GM18867 (cell line): ENCODE results near the gene ADAMTSL1.
"Not testable (repeated sequence)": the region's sequence is repeated elsewhere in the genome, so short reads cannot be mapped to it uniquely, and the experiment has no call there.

Experiments used
- ATAC-seq: cut with Tn5 transposase; IDR thresholded peaks from one replicate; pipeline ENCODE4 v1.9.1; 2021; ENCODE audit warnings: mild to moderate bottlenecking, moderate library complexity; ENCODE audit not compliant: unreplicated experiment

ADAMTSL1 gene

GRCh38 chr9:18920141-18921084 lies 446.5 kb downstream of the ADAMTSL1 start:
- no peak for ATAC-seq

DNA sequence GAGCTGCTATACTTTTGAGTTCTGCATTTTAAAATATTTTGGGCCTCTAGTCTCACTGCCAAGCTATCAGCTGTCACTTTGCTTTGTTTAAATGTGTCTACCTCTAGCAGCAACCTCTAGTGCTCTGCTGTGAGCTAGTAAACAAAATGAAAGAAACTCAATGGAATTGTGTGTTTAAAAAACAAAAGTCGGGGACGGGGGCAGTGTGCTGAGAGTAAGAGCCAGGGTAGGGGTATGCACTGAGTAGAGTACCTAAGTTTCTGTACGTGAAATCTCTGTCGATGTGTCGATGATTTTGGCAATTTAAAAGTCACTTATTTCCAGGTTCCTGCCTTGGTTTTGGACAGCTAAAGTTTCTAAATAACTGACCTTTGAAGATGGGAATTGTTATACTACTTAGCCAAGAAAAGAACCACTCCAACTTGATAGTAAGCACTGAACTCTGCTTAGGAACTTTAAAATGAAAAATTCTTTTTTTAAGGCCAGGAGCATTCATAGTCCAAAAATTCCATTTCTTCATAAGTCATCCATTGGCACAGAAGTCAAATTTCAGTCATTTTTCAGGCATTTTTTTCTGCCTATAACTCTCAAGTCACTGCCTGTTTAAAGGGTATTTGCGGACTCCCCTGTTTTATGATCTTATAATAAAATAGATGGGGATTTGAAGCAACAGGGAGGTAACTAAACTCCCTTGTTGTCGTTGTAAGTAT lies 447.6 kb downstream of the ADAMTSL1 start:
- ATAC-seq = no peak

DNA sequence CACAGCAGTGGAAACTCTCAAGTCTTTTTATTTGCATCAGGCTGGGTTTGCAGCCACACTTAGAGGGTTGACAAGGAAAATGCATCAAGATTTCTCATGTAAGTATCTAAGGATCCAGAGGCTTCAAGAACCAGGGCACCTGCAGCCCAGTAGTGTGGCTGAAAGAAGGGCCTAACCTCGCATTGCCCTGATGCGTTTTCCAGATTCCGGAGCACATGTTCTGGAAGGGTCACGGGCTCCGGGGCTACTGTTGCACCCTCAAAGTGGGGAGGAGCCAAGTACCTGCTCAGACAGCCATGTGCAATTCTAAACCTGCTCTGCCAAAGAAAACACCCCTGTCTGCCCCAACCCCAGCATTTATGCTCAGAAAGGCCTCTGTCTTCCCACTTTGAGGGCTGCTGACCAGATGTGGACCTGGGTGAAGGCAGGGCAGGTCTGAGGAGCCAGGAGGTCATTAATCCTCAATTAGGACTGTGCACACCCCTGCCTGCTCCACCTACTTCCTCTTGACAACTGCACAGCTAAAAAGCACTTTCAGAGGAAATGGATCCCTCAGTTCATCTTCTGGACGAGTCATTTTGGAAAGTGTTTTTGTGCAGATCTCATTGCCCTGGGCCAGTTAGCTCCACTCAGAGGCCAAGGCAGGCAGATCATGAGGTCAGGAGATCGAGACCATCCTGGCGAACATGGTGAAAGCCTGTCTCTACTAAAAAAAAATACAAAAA lies 448.4 kb downstream of the ADAMTSL1 start:
- no peak for ATAC-seq

- no peak for ATAC-seq
These were observed 449.2 kb downstream of the ADAMTSL1 start for GRCh38 chr9:18923167-18923566.

DNA sequence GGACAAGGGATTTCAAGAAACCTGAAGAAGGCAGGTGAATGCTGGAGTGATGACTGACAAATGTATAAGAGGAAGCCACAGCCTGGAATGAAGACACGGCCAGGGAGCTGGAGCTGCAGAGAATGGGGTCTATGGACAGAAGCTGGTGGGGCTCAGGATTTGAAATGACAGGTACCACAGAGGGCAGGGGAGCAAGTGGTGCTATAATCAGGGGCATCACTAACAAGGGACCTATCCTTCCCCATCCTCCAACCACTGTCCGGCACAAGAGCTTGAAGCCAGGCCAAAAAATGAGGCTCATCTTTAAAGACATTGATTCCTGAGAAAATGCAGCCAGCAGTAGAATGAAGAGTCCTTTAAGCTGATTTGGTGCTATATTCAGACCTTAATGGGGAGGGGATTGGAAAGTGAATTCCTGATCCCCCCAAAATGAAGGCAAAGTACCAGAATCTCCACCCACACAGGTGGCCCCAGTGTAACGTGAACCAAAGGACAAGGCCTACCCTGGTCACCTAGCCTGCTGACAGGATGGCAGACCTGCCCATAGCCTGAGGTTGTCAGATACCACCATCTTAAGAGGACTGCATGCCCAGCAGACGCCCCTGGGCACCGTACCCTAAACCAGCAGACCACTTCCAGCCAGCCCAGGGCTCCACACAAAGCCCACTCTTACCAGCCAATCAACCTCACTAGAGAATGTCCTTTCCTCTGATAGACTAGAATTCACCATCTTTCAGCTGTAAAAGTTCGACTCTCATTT lies 449.9 kb downstream of the ADAMTSL1 start:
- ATAC-seq = no peak

- ATAC-seq = no peak
These were observed 451.9 kb downstream of the ADAMTSL1 start for GRCh38 chr9:18925880-18926279.

DNA sequence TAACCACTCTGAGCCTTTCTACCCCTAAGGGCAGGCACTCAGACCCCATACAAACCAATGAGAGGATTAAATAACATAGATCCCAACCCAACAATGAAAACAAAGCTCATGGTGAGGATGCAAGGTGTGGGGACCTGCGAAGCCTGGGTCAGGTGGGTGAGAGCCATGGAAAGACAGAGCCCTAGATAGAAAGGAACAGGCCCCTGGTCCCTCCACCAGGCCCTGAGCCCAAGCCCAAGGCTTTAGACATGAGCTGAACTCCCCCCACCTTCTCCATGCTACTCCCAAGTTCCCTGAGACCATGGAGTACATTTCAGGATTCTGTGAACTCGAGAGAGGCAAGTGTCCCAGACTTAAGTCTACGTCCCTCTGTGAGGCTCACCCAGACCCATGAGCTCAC lies 452.6 kb downstream of the ADAMTSL1 start:
- no peak for ATAC-seq

- no peak for ATAC-seq
These were observed 454.8 kb downstream of the ADAMTSL1 start for GRCh38 chr9:18928711-18929110.

GRCh38 chr9:18930611-18931010 lies 456.7 kb downstream of the ADAMTSL1 start:
- ATAC-seq = not testable (repeated sequence)

DNA sequence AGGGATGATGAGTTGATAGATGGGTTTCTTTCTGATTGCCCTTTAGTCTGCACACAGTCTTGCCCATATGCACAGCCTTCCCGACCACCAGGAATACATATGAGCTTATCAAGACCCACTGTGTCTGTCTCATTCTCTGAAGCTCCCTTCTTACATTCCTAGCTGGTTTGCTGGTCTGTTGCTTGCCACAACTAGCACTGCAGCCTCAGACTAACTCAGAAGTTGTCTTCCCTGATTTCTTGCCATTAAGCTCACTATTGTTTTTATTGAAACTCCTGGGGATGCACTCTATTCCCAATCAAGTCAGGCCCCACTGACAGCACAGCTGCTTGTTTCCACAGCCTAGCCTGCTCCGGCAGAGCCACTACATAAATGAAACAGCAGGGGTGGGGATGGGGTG lies 461.6 kb downstream of the ADAMTSL1 start:
- ATAC-seq = no peak

DNA sequence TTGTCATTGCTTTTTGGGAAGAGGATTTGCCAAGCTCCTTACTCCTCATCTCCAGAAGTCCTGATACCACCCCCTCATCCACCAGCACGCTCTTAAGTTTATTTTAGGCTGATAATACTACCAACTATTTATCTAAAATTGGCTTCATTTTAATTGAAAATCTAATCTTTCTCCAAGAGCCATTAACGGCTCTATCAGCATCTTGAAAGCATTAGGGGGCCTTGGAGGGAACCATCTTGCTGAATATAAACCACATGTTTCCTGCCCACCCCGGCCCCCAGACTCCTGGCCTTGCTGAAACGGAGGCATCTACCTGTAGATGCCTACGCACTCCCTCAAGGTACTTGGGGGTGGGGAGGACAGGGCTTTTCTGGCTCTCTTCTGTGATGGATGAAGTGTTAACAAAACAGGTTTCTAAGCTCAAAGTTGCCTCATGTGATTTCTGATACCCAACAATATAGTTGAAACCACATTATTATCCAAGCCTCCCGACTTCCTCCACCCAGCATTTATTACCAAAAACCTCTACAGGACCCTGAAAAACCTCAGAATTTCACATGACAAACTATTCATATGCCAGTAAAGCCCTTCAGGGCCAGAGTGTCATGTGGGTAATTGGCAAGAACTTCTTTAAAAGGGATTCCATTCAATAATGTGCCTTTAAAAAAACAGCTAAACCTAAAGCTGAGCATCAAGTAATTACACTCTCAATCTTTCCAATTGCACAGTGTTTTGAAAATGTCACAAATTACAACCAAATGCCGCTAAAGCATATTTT lies 462.3 kb downstream of the ADAMTSL1 start:
- ATAC-seq = no peak

DNA sequence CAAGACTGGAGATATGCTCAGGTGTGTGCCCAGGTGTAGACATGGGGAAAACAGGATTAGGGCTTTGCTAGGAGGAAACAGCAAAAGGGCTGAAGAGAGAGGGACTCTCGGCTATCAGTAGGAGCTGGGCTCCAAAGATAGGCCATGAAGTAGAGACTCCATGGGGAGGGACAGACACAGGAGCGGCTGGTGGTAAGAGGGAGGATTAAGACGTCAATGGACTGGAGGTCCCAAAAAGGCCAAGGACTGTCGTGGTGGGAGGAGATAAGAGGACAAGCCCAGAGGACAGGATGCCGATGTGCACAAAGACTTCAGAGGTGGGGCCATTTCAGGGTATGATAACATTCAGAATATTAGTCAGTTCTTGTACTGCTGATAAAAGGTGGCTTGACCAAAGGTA lies 466.0 kb downstream of the ADAMTSL1 start:
- no peak for ATAC-seq

DNA sequence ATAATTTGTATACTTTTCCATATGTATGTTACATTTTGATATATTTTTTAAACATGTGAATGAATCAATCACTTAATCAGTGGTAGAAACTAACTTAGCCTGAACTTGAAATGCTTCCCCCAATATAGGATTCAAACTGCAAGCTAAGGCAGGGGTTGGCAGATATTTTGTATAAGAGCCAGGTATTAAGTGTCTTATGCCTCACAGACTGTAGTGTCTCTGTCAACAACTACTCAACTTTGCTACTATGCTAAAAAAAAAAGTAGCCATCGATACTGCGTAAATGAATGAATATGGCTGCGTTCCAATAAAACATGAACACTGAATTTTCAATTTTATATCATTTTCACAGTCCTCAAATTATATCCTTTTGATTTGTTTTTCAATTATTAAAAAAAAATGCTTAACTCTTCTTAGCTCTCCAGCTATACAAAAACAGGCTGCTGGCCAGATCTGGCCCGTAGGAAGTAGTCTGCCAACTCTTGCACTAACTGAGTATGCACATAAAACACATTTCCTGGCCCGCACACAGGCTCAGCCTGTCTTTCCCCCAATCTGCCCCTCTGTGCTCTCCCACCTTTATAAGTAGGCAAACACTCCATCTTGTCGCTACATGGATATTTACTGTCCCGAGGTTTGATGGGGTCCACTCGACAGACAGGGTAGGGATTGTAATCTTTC lies 467.2 kb downstream of the ADAMTSL1 start:
- ATAC-seq = no peak

GRCh38 chr9:18942801-18943200 lies 468.8 kb downstream of the ADAMTSL1 start:
- ATAC-seq = no peak

DNA sequence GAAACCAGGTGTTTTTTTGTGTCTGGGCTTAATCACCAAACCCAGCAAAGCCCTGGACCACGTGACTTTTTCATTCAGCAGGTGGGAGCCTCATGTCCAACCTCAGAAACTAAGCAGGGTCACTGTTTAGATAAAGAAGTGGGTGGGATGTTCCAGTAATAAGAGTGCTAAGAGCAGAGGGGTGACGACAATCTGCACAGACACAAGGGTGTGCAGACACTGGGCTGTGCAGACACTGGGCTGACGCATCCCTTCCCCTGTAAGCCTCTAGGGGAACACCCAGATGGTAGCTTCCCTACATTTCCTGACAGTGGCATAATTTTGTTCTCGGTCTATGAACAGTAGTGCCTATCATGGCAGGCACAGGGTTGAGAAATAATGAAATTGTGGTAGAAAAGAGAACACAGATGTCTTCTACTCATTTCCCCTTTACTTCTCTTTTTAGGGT lies 474.0 kb downstream of the ADAMTSL1 start:
- no peak for ATAC-seq

DNA sequence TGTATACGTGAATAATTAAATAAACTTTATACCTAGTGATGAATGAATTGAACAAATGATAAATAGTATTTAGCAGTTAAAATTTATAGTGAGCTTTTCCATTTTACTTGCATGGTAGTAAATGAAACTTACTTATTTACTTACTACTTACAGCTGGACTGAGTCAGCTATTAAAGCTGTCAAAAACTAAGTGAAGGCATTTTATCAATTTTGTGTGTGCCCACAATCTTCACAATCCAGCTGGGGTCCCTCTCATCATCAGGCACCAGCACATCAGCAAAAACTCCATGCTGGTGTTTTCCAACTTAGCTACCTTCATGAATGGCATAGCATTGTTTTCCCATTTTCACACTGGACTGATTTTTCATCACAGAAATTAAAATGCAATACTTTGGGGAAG lies 478.0 kb downstream of the ADAMTSL1 start:
- ATAC-seq = no peak

DNA sequence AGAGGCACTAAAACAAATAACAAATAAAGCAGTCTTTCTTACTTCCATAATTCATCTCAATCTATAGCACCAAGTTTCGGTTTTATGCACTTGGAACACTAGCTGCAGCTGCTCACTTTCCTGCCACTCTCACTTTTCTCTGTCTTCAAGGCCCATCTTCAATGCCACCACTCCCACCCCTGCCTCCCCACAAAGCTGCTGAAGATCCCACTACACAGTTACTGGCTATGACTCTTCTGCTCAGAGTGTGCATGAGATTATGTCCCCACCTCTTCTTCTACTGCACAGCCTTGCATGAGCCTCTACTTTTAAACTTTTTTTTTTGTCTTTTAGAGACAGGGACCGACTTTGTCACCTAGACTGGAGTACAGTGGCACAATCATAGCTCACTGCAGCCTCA lies 481.7 kb downstream of the ADAMTSL1 start:
- no peak for ATAC-seq
